ENCODE results near the gene EPG5.

DNA sequence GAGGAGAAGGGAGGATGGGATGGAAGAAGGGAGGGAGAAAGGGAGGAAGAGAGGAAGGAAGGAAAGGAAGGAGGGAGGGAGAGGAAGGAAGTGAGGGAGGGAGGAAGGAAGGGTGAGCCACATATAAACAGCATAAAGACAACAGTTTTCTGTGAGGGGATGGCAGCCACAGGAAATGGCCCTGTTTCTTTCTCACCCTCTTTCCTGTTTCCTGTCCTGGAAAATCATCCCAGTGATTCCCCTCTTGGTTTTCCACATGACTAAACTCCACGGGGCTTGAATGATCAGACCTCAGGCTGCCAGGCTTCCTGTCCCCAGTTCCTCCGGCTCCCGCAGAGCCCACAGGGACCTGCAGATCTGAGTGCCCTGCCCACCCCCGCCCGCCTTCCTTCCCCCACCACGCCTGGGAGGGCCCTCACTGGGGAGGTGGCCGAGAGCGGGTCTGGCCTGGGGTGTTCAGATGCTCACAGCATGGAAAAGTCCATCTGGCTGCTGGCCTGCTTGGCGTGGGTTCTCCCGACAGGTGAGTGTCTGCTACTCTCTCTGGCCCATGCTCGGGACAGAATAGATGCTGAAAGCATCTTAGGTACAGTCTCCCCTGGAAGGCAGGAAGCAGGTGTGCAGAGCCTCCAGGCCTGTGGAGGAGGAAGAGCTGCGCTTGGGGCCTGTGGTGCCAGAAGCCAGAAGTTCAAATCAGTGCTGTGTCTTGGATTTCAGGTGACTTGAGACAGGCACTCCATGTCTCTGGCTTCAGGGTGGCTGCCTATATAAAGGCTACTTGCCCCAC is 141.7 kb downstream of the EPG5 start, which contains the start of gene SIGLEC15:
- no peak for TF ChIP-seq EZH2 (IDR thresholded peaks at IDR 0.05; ENCODE audit: insufficient read depth, low read length)
- TF ChIP-seq, protein P1, sequence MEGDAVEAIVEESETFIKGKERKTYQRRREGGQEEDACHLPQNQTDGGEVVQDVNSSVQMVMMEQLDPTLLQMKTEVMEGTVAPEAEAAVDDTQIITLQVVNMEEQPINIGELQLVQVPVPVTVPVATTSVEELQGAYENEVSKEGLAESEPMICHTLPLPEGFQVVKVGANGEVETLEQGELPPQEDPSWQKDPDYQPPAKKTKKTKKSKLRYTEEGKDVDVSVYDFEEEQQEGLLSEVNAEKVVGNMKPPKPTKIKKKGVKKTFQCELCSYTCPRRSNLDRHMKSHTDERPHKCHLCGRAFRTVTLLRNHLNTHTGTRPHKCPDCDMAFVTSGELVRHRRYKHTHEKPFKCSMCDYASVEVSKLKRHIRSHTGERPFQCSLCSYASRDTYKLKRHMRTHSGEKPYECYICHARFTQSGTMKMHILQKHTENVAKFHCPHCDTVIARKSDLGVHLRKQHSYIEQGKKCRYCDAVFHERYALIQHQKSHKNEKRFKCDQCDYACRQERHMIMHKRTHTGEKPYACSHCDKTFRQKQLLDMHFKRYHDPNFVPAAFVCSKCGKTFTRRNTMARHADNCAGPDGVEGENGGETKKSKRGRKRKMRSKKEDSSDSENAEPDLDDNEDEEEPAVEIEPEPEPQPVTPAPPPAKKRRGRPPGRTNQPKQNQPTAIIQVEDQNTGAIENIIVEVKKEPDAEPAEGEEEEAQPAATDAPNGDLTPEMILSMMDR (IDR thresholded peaks at IDR 0.05; ENCODE audit: insufficient read depth, low read depth, low read length): no peak
